Spleen (tissue), 11 donors: Measurements from ENCODE around the gene ACSL1. TPM values are rescaled to one million over a fixed set of nuclear protein-coding genes. Genes with fewer than 3 reads are reported as not detected.
A peak's percentile ranks its signal among the peaks of the same experiment; 100 is the strongest.

Experiments used
- DNase-seq: peaks from one replicate; pipeline ENCODE4 v3.0.0-alpha.2; 2020
- H3K27ac ChIP-seq, 8 donors: fragments of 200-600 bp; sonication (generic) in 7 of 8; 1 replicate in 4 of 8; 2 replicates in 4 of 8; pipeline versions ENCODE4 v1.5.0 to v1.8.0; 2016 to 2021; ENCODE audit warnings: inconsistent platforms in 4 of 8, mild to moderate bottlenecking in 4 of 8, moderate library complexity in 1 of 8
- H3K27me3 ChIP-seq, 7 donors: fragments of 200-600 bp; sonication (generic) in 6 of 7; replicated peaks in 1 of 7; 1 replicate in 4 of 7; 2 replicates in 3 of 7; pipeline versions ENCODE4 v1.5.0 to v1.8.0; 2016 to 2021; ENCODE audit warnings: inconsistent platforms in 3 of 7, mild to moderate bottlenecking in 1 of 7
- H3K36me3 ChIP-seq, 6 donors: fragments of 200-600 bp; sonication (generic) in 5 of 6; 1 replicate in 4 of 6; 2 replicates in 2 of 6; pipeline versions ENCODE4 v1.5.0 to v1.8.0; 2016 to 2021; ENCODE audit warnings: inconsistent platforms in 2 of 6
- H3K4me1 ChIP-seq, 6 donors: fragments of 200-600 bp; sonication (generic) in 5 of 6; 1 replicate in 3 of 6; 2 replicates in 3 of 6; pipeline versions ENCODE4 v1.5.0 to v1.8.0; 2016 to 2021; ENCODE audit warnings: inconsistent platforms in 3 of 6
- H3K4me3 ChIP-seq, 8 donors: fragments of 200-600 bp; sonication (generic) in 7 of 8; 1 replicate in 4 of 8; 2 replicates in 4 of 8; pipeline versions ENCODE4 v1.5.0 to v1.8.0; 2016 to 2021; ENCODE audit warnings: inconsistent platforms in 4 of 8, mild to moderate bottlenecking in 4 of 8, moderate library complexity in 2 of 8
- H3K9me3 ChIP-seq, 8 donors: fragments of 200-600 bp; sonication (generic) in 7 of 8; 1 replicate in 4 of 8; 2 replicates in 4 of 8; pipeline versions ENCODE4 v1.5.0 to v1.8.0; 2016 to 2021; ENCODE audit warnings: inconsistent platforms in 4 of 8
- POLR2A ChIP-seq, 3 donors: fragments of 450-650 bp; IDR thresholded peaks; one replicate each; pipeline ENCODE4 v1.5.1; 2017; ENCODE audit warnings: antibody characterized with exemption in 3 of 3, mild to moderate bottlenecking in 1 of 3
- POLR2AphosphoS5 ChIP-seq, 3 donors: sonication (generic); formaldehyde crosslinking; IDR thresholded peaks; one replicate each; pipeline ENCODE4 v1.5.1; 2017; ENCODE audit warnings: antibody characterized with exemption in 3 of 3
- WGBS, 5 donors: extraction: QIAGEN DNeasy Blood & Tissue Kit in 3 of 5; methylation state at CpG; one replicate each; pipeline versions ENCODE4 v1.1.5 to v1.1.7; 2013 to 2018; 5-methylcytosine and 5-hydroxymethylcytosine counted together
- intact Hi-C: fragments of 100-400 bp; cut with DNase I; formaldehyde crosslinking; loops from one replicate; pipeline ENCODE4 v1.15.0; 2023; ENCODE audit warnings: low total_unique reads
- polyA plus RNA-seq, 3 donors: library from polyadenylated mRNA; stranded (reverse); fragments of 200-250 nt; gene quantifications; one replicate each; pipeline ENCODE4 v1.2.1, GENCODE V29; 2013
- total RNA-seq, 7 donors: library from RNA; depleted of rRNA in 3 of 7; stranded (reverse); fragments of >200 nt in 3 of 7; fragmentation: NEBNext Ultra II Directional in 4 of 7; extraction: Animal tissue kit (Norgen Biotek cat#: 25700) in 4 of 7; gene quantifications; one replicate each; pipeline versions ENCODE4 v1.1.0 to v1.2.1, GENCODE V29; 2016 to 2021
- TF ChIP-seq, protein P1 (sequence below), 11 experiments: fragments of 200-600 bp in 7 of 11; fragments of 450-650 bp in 4 of 11; sonication (generic) in 4 of 11; IDR thresholded peaks in 8 of 11; conservative IDR thresholded peaks in 3 of 11; 1 replicate in 7 of 11; 2 replicates in 4 of 11; pipeline versions ENCODE4 v1.4.0 to v1.8.0; 2016 to 2021; ENCODE audit warnings: antibody characterized with exemption in 11 of 11, inconsistent platforms in 4 of 11, mild to moderate bottlenecking in 1 of 11
- donor health status: healthy with polysubstance abuse.
- donor health status: DM: no; HTN: no; CAD: no; lungs with moderate emphysema.
- donor health status: DM: no; HTN: no; CAD: no.
- donor health status: Bipolar disorder and iron deficiency.
- donor health status: healthy.
- donor health status: DM: no; HTN: no; CAD: no.
- donor health status: DM: yes; HTN: yes; CAD: no.

The ACSL1 gene
- total and polyA plus RNA-seq, 10 donors: 17.6 to 333 (median 118) TPM

DNA sequence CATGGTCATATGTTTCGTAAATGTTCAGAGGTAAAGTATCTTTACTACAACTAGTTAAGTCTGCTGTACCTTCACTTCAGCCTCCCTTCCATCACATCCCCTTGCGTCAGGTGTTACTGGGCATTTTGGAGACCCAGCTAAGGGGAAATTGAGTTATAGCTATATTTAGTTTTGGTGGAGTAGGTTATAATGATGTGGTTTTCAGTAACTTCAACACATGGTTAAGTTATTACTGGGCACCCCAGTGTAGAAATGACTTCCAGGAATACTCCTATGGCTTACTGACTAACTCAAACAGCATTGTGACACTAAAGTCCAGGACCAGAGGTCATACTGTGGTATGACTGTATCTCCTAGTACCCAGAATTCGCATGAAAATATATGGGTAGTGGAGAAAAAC lies 23.4 kb upstream of the ACSL1 start:
- TF ChIP-seq, protein P1, sequence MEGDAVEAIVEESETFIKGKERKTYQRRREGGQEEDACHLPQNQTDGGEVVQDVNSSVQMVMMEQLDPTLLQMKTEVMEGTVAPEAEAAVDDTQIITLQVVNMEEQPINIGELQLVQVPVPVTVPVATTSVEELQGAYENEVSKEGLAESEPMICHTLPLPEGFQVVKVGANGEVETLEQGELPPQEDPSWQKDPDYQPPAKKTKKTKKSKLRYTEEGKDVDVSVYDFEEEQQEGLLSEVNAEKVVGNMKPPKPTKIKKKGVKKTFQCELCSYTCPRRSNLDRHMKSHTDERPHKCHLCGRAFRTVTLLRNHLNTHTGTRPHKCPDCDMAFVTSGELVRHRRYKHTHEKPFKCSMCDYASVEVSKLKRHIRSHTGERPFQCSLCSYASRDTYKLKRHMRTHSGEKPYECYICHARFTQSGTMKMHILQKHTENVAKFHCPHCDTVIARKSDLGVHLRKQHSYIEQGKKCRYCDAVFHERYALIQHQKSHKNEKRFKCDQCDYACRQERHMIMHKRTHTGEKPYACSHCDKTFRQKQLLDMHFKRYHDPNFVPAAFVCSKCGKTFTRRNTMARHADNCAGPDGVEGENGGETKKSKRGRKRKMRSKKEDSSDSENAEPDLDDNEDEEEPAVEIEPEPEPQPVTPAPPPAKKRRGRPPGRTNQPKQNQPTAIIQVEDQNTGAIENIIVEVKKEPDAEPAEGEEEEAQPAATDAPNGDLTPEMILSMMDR (IDR thresholded peaks at IDR 0.05 in 8 of 11, conservative IDR thresholded peaks at IDR 0.05 in 3 of 11): no peak
- TF ChIP-seq POLR2AphosphoS5 (IDR thresholded peaks at IDR 0.05): no peak
- TF ChIP-seq POLR2A (IDR thresholded peaks at IDR 0.05): no peak
- no peak for DNase-seq
- Histone ChIP-seq H3K36me3 (no peaks in the 10 kb centered on the region), H3K27ac (peak overlapping the region in 6 of 8 donors; percentile 18 to 94 (median 86)), H3K27me3 (peaks cover 0 to 15% (median 0%) of the 10 kb centered on the region in 7 donors), H3K9me3 (no peaks in the 10 kb centered on the region), H3K4me1 (peaks cover 0 to 50% (median 16%) of the 10 kb centered on the region in 6 donors), H3K4me3 (peak overlapping the region in 1 of 8 donors; percentile 32)
- 48 to 78% (median 71%) methylated on average over 3 of the region's 3 CpGs for WGBS, 5 donors
- intact Hi-C loops: no loop called here

DNA sequence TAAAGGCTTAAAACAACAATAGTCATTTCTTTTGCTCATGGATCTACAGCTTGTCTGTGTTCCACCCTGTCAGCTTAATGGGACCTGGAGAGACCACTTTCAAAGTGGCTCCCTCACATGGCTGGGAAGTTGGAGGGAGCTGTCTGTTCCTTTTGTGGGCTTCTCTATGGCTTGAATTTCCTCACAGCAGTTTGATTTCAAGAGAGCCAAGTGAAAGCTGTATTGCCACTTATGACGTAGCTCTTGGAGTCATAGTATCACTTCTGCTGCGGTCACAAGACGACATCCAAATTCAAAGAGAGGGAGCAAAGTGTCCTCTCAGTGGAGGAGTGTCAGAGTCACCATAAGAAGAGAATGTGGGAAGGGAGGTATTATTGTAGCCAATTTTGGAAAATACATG lies 22.7 kb upstream of the ACSL1 start:
- peak overlapping the region in 1 of 8 donors; percentile 32 for H3K4me3 ChIP-seq
- DNase-seq: no peak
- no peaks in the 10 kb centered on the region for H3K36me3 ChIP-seq
- TF ChIP-seq POLR2AphosphoS5 (IDR thresholded peaks at IDR 0.05) (peak in 1 of 3 donors; percentile 62), POLR2A (IDR thresholded peaks at IDR 0.05) (no peak)
- TF ChIP-seq, protein P1 (IDR thresholded peaks at IDR 0.05 in 8 of 11, conservative IDR thresholded peaks at IDR 0.05 in 3 of 11): peak in 1 of 11 experiments; percentile 8
- intact Hi-C loops: no loop called here
- no peaks in the 10 kb centered on the region for H3K9me3 ChIP-seq
- 27 to 68% (median 41%) methylated on average over 3 of the region's 3 CpGs for whole genome bisulfite sequencing, 5 donors
- H3K4me1 ChIP-seq: peaks cover 0 to 46% (median 15%) of the 10 kb centered on the region in 6 donors
- peaks cover 0 to 15% (median 0%) of the 10 kb centered on the region in 7 donors for H3K27me3 ChIP-seq
- peak overlapping the region in 5 of 8 donors; percentile 52 to 94 (median 87) for H3K27ac ChIP-seq

DNA sequence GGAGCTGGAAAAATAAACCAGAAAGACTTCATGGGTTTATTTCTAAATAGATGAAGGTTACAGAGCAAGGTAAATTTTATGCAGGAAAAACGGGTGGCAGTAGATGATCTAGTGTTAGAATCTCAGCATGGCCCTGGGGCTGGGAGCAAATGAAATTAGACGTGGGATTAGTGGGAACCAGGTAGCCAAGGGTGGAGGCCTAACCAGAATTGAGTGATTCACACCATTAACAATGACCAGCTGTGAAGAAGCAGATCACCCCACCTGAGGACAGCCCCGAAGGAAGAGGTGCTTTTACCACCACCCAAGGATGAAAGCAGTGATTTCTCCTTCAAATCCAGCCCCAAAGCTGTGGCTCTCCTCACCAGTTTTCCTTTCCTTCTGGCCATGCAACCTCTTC lies 20.8 kb upstream of the ACSL1 start:
- intact Hi-C loops: no loop called here
- no peak for TF ChIP-seq POLR2AphosphoS5 (IDR thresholded peaks at IDR 0.05)
- TF ChIP-seq, protein P1 (IDR thresholded peaks at IDR 0.05 in 8 of 11, conservative IDR thresholded peaks at IDR 0.05 in 3 of 11): no peak
- TF ChIP-seq POLR2A (IDR thresholded peaks at IDR 0.05): no peak

GRCh38 chr4:184845367-184846021 lies 19.7 kb upstream of the ACSL1 start:
- Histone ChIP-seq H3K4me3 (no peak overlapping the region), H3K9me3 (no peaks in the 10 kb centered on the region), H3K36me3 (no peaks in the 10 kb centered on the region), H3K27ac (no peak overlapping the region), H3K4me1 (peaks cover 0 to 22% (median 2%) of the 10 kb centered on the region in 6 donors), H3K27me3 (peaks cover 0 to 14% (median 0%) of the 10 kb centered on the region in 7 donors)
- DNase-seq: no peak
- intact Hi-C loops: no loop called here
- TF ChIP-seq POLR2AphosphoS5 (IDR thresholded peaks at IDR 0.05) (no peak), POLR2A (IDR thresholded peaks at IDR 0.05) (no peak)
- TF ChIP-seq, protein P1 (IDR thresholded peaks at IDR 0.05 in 8 of 11, conservative IDR thresholded peaks at IDR 0.05 in 3 of 11): no peak
- 71 to 86% (median 85%) methylated on average over 7 of the region's 7 CpGs for WGBS, 5 donors

More for the DNA sequence above, 20.8 kb upstream of the ACSL1 start:
- no peak for DNase-seq
- WGBS, 5 donors: 85 to 95% (median 87%) methylated on average over 3 of the region's 3 CpGs
- H3K4me1 ChIP-seq: peaks cover 0 to 33% (median 11%) of the 10 kb centered on the region in 6 donors
- no peak overlapping the region for H3K27ac ChIP-seq
- H3K4me3 ChIP-seq: no peak overlapping the region
- H3K9me3 ChIP-seq: no peaks in the 10 kb centered on the region
- H3K27me3 ChIP-seq: peaks cover 0 to 15% (median 0%) of the 10 kb centered on the region in 7 donors
- H3K36me3 ChIP-seq: no peaks in the 10 kb centered on the region
